Liver (tissue), 3 donors: ENCODE measurements around the gene LDLRAD3.

Source experiments
- CTCF ChIP-seq: fragments of 150-350 bp; IDR thresholded peaks from 2 replicates; pipeline ENCODE4 v1.5.1; 2017; ENCODE audit warnings: improper control_type of control experiment, low read depth, low read length; ENCODE audit not compliant: missing input control
- FOXA1 ChIP-seq: IDR thresholded peaks from 2 replicates; pipeline ENCODE4 v1.6.1; 2016; ENCODE audit warnings: antibody characterized with exemption
- GABPA ChIP-seq, 2 donors: IDR thresholded peaks in 1 of 2; conservative IDR thresholded peaks in 1 of 2; 2 replicates each; pipeline ENCODE4 v1.6.1; 2016; ENCODE audit warnings: antibody characterized with exemption in 2 of 2, mild to moderate bottlenecking in 1 of 2, moderate library complexity in 1 of 2
- JUND ChIP-seq, 2 donors: IDR thresholded peaks; 2 replicates each; pipeline ENCODE4 v1.6.1; 2016; ENCODE audit warnings: antibody characterized with exemption in 2 of 2
- RAD21 ChIP-seq, 2 donors: IDR thresholded peaks; 2 replicates each; pipeline ENCODE4 v1.6.1; 2016; ENCODE audit warnings: antibody characterized with exemption in 2 of 2, mild to moderate bottlenecking in 2 of 2
- REST ChIP-seq: IDR thresholded peaks from 2 replicates; pipeline ENCODE4 v1.6.1; 2016; ENCODE audit warnings: antibody characterized with exemption, mild to moderate bottlenecking
- SP1 ChIP-seq: IDR thresholded peaks from 2 replicates; pipeline ENCODE4 v1.6.1; 2018; ENCODE audit warnings: antibody characterized with exemption, mild to moderate bottlenecking
- TAF1 ChIP-seq: conservative IDR thresholded peaks from 2 replicates; pipeline ENCODE4 v1.6.1; 2016; ENCODE audit warnings: antibody characterized with exemption, mild to moderate bottlenecking
- YY1 ChIP-seq: IDR thresholded peaks from 2 replicates; pipeline ENCODE4 v1.6.1; 2016; ENCODE audit warnings: antibody characterized with exemption, mild to moderate bottlenecking
- ZBTB33 ChIP-seq: IDR thresholded peaks from 2 replicates; pipeline ENCODE4 v1.6.1; 2016; ENCODE audit warnings: antibody characterized with exemption
- donor health status: healthy.
- donor health status: healthy.

GRCh38 chr11:35935390-35935789 lies 8.5 kb upstream of the LDLRAD3 start:
- TF ChIP-seq ZBTB33 (no peak), FOXA1 (no peak), GABPA (IDR thresholded peaks at IDR 0.05 in 1 of 2, conservative IDR thresholded peaks at IDR 0.05 in 1 of 2) (no peak), CTCF (no peak), SP1 (no peak), REST (no peak), RAD21 (IDR thresholded peaks at IDR 0.05) (no peak), JUND (IDR thresholded peaks at IDR 0.05) (no peak), YY1 (no peak), TAF1 (no peak)
